Right lobe of liver (tissue), 6 donors: Measurements from ENCODE around the gene CNKSR2. TPM values are rescaled to one million over a fixed set of nuclear protein-coding genes. Genes with fewer than 3 reads are reported as not detected.

Experiments
- ATAC-seq, 4 donors: fragments of 200-7000 bp; cut with Tn5 transposase; one replicate each; pipeline ENCODE4 v1.9.1; 2020; ENCODE audit warnings: mild to moderate bottlenecking in 4 of 4, moderate library complexity in 4 of 4
- DNase-seq, 3 donors: peaks; one replicate each; pipeline ENCODE4 v3.0.0-alpha.2; 2020
- H3K27ac ChIP-seq, 3 donors: fragments of 200-600 bp; one replicate each; pipeline ENCODE4 v1.8.0; 2022
- H3K27me3 ChIP-seq, 2 donors: fragments of 200-600 bp; one replicate each; pipeline ENCODE4 v1.8.0; 2022
- H3K36me3 ChIP-seq, 4 donors: fragments of 200-600 bp; sonication (generic) in 1 of 4; one replicate each; pipeline versions ENCODE4 v1.5.1 to v1.8.0; 2017 to 2022; ENCODE audit warnings: control low read depth in 1 of 4
- H3K4me1 ChIP-seq, 4 donors: fragments of 200-600 bp; sonication (generic) in 1 of 4; one replicate each; pipeline versions ENCODE4 v1.5.1 to v1.8.0; 2017 to 2022; ENCODE audit warnings: control low read depth in 1 of 4
- H3K4me3 ChIP-seq, 3 donors: fragments of 200-600 bp; one replicate each; pipeline ENCODE4 v1.8.0; 2022
- H3K9me3 ChIP-seq, 4 donors: fragments of 200-600 bp; sonication (generic) in 1 of 4; one replicate each; pipeline versions ENCODE4 v1.5.1 to v1.8.0; 2017 to 2022; ENCODE audit warnings: control low read depth in 1 of 4
- CTCF ChIP-seq, 4 donors: fragments of 200-600 bp in 3 of 4; fragments of 450-650 bp in 1 of 4; IDR thresholded peaks; one replicate each; pipeline versions ENCODE4 v1.5.1 to v1.8.0; 2016 to 2022; ENCODE audit warnings: antibody characterized with exemption in 4 of 4, mild to moderate bottlenecking in 2 of 4
- POLR2A ChIP-seq: fragments of 450-650 bp; IDR thresholded peaks from one replicate; pipeline ENCODE4 v1.6.1; 2017; ENCODE audit warnings: antibody characterized with exemption, mild to moderate bottlenecking
- WGBS: methylation state at CpG from one replicate; pipeline ENCODE4 v1.1.6; 2018; ENCODE audit warnings: low coverage, low lambda C conversion rate; ENCODE audit not compliant: insufficient coverage; ENCODE audit errors: missing lambda C conversion rate; 5-methylcytosine and 5-hydroxymethylcytosine counted together
- intact Hi-C, 2 donors: fragments of 100-400 bp; cut with DNase I; formaldehyde crosslinking; loops; one replicate each; pipeline versions ENCODE4 v1.11.2 to v1.14.1; 2022
- total RNA-seq, 6 experiments: library from RNA; depleted of rRNA in 2 of 6; stranded (reverse); fragments of >200 nt in 2 of 6; fragmentation: NEBNext Ultra II Directional in 3 of 6; extraction: Animal tissue kit (Norgen Biotek cat#: 25700) in 3 of 6; gene quantifications; one replicate each; pipeline versions ENCODE4 v1.1.0 to v1.2.4, GENCODE V29; 2016 to 2023
- donor health status: DM: no; HTN: yes; CAD: no.
- donor health status: DM: no; HTN: no; CAD: no.
- donor health status: DM: no; HTN: no; CAD: no.
- donor health status: DM: no; HTN: yes; CAD: no.
- donor health status: DM: no; HTN: yes; CAD: no.

CNKSR2 gene
- total RNA-seq, 6 experiments from 2014 or later: 1.4 to 5.6 (median 2.6) TPM

- DNase-seq (no peak), ATAC-seq (no peak)
- no peak overlapping the region for H3K27ac ChIP-seq
- no peaks in the 10 kb centered on the region for H3K36me3 ChIP-seq
- intact Hi-C loops: no loop called here
- TF ChIP-seq CTCF (IDR thresholded peaks at IDR 0.05): no peak
- no peak for TF ChIP-seq POLR2A
- H3K4me3 ChIP-seq: no peak overlapping the region
- peaks cover 0 to 19% (median 4%) of the 10 kb centered on the region in 4 donors for H3K4me1 ChIP-seq
- no peaks in the 10 kb centered on the region for H3K9me3 ChIP-seq
- WGBS: 35% methylated on average over 1 of the region's 1 CpG
- peaks cover 0 to 2% of the 10 kb centered on the region in 2 donors for H3K27me3 ChIP-seq
Observed at GRCh38 chrX:21379991-21380390, 5.8 kb downstream of the CNKSR2 start.

- intact Hi-C loops: no loop called here
- peaks cover 0 to 25% (median 4%) of the 10 kb centered on the region in 4 donors for H3K4me1 ChIP-seq
- 38% methylated on average over 2 of the region's 2 CpGs for WGBS
- no peaks in the 10 kb centered on the region for H3K36me3 ChIP-seq
- no peak overlapping the region for H3K27ac ChIP-seq
- no peak for DNase-seq
- TF ChIP-seq POLR2A (no peak), CTCF (IDR thresholded peaks at IDR 0.05) (peak; percentile 41 to 53 (median 43))
- no peaks in the 10 kb centered on the region for H3K9me3 ChIP-seq
- H3K4me3 ChIP-seq: no peak overlapping the region
- H3K27me3 ChIP-seq: no peaks in the 10 kb centered on the region
- ATAC-seq: peak in 3 of 4 donors; percentile 52 to 68 (median 66)
Observed at GRCh38 chrX:21382715-21383114, 8.5 kb downstream of the CNKSR2 start.

- 14% methylated on average over 2 of the region's 2 CpGs for WGBS
- H3K27ac ChIP-seq: peak overlapping the region in 2 of 3 donors; percentile 0 to 33
- TF ChIP-seq POLR2A: no peak
- no peak for TF ChIP-seq CTCF (IDR thresholded peaks at IDR 0.05)
- H3K9me3 ChIP-seq: no peaks in the 10 kb centered on the region
- H3K36me3 ChIP-seq: no peaks in the 10 kb centered on the region
- intact Hi-C loops: no loop called here
- DNase-seq (no peak), ATAC-seq (peak in 3 of 4 donors; percentile 44 to 67 (median 65))
- H3K4me1 ChIP-seq: peaks cover 0 to 25% (median 4%) of the 10 kb centered on the region in 4 donors
- H3K4me3 ChIP-seq: peak overlapping the region in 1 of 3 donors; percentile 14
- no peaks in the 10 kb centered on the region for H3K27me3 ChIP-seq
Observed at GRCh38 chrX:21383546-21383945, 9.3 kb downstream of the CNKSR2 start.

- H3K4me3 ChIP-seq: no peak overlapping the region
- no peaks in the 10 kb centered on the region for H3K36me3 ChIP-seq
- H3K27me3 ChIP-seq: no peaks in the 10 kb centered on the region
- no peaks in the 10 kb centered on the region for H3K9me3 ChIP-seq
- H3K4me1 ChIP-seq: peaks cover 0 to 25% (median 4%) of the 10 kb centered on the region in 4 donors
- H3K27ac ChIP-seq: peak overlapping the region in 2 of 3 donors; percentile 0 to 33
- DNase-seq (no peak), ATAC-seq (peak in 3 of 4 donors; percentile 38 to 62 (median 57))
- intact Hi-C loops: no loop called here
- 78% methylated on average over 1 of the region's 1 CpG for WGBS
- TF ChIP-seq POLR2A (no peak), CTCF (IDR thresholded peaks at IDR 0.05) (no peak)
Observed at GRCh38 chrX:21384178-21384577, 10.0 kb downstream of the CNKSR2 start.

- DNase-seq (no peak), ATAC-seq (no peak)
- no peak overlapping the region for H3K27ac ChIP-seq
- intact Hi-C loops: no loop called here
- TF ChIP-seq POLR2A: no peak
- H3K4me3 ChIP-seq: no peak overlapping the region
- 15% methylated on average over 1 of the region's 1 CpG for WGBS
- no peaks in the 10 kb centered on the region for H3K27me3 ChIP-seq
- no peaks in the 10 kb centered on the region for H3K4me1 ChIP-seq
- H3K9me3 ChIP-seq: no peaks in the 10 kb centered on the region
- no peaks in the 10 kb centered on the region for H3K36me3 ChIP-seq
Observed at GRCh38 chrX:21394792-21395191, 20.6 kb downstream of the CNKSR2 start.
